Measurements from ENCODE around the gene EP400. TPM values are rescaled to one million over a fixed set of nuclear protein-coding genes. Genes with fewer than 3 reads are reported as not detected.

The EP400 gene
- total and polyA plus RNA-seq, 2 of the 8 experiments (the other 6 are each of a cell fraction or from before 2014, with no cell fraction given) = 13.1 to 69.7 TPM

DNA sequence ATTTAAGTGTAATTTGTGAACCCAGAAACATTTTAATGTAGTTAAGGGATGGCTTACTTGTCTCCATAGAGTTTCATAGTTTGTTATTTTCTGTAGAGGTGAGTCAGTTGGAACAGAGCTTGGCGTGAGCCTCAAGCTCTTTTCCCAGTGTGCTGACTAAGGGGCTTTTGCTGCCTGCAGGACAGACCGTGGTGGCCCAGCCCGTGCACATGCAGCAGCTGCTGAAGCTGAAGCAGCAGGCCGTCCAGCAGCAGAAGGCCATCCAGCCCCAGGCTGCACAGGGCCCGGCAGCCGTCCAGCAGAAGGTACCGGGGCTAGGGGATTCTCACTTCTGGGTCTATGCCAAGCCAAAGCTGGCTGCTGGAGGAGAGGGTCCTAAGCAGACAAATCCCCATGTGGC is 117.4 kb downstream of the EP400 start:
- H4K5ac ChIP-seq (ENCODE audit: insufficient read length, low read depth, low read length) = no peak overlapping the region
- no peak overlapping the region for H2BK20ac ChIP-seq (ENCODE audit: low read length)
- H3K23ac ChIP-seq (ENCODE audit: insufficient read length) = no peak overlapping the region
- H3K14ac ChIP-seq (ENCODE audit: insufficient read length) = no peak overlapping the region
- 97% methylated on average over 7 of the region's 7 CpGs; no CpG with 5 or more reads in 1 of the 2 experiments for WGBS, 2 experiments (ENCODE audit: extremely low coverage in 1 of 2, insufficient coverage in 1 of 2, insufficient read length in 1 of 2, insufficient replicate concordance in 2 of 2, low coverage in 1 of 2, low lambda C conversion rate in 2 of 2, missing lambda C conversion rate in 1 of 2)
- no peak overlapping the region for H3K9ac ChIP-seq (replicated peaks in 1 of 4; ENCODE audit: extremely low read depth in 1 of 4, low read depth in 3 of 4, low read length in 3 of 4)
- H3K4ac ChIP-seq (replicated peaks; ENCODE audit: insufficient read length, low read depth, low read length) = no peak overlapping the region
- H3K27ac ChIP-seq (ENCODE audit: low read depth, low read length) = no peak overlapping the region
- H3K9me3 ChIP-seq (ENCODE audit: insufficient read depth in 2 of 2, low read depth in 1 of 2, low read length in 1 of 2) = no peaks in the 10 kb centered on the region
- no peak overlapping the region for H4K8ac ChIP-seq (ENCODE audit: extremely low read depth, insufficient read depth, low read length)
- ChIA-PET POLR2A (ENCODE audit: partially characterized antibody) (interaction anchor here (1.6 kb wide), 1 partner anchor 14 kb away, joined by 3 read pairs; no protein-coding TSS in a partner anchor), CTCF (ENCODE audit: partially characterized antibody) (no interaction called here)
- no peak overlapping the region for H4K91ac ChIP-seq (replicated peaks; ENCODE audit: insufficient read length, low read length)
- no peak overlapping the region for H2AK5ac ChIP-seq (ENCODE audit: low read depth, low read length)
- no peak for DNase-seq (ENCODE audit: low read depth in 1 of 2, low spot score in 2 of 2)
- H2BK120ac ChIP-seq (replicated peaks; ENCODE audit: low read depth, low read length) = no peak overlapping the region
- no peak overlapping the region for H2BK15ac ChIP-seq (ENCODE audit: low read length)
- FAIRE-seq = no peak
- no peaks in the 10 kb centered on the region for H3K23me2 ChIP-seq (ENCODE audit: low read depth, low read length)
- no peak overlapping the region for H2BK5ac ChIP-seq (ENCODE audit: low read depth, low read length)
- no peaks in the 10 kb centered on the region; the same call in 1 of the 2 replicates for H3K79me1 ChIP-seq (ENCODE audit: low read depth, low read length)
- H3K36me3 ChIP-seq (ENCODE audit: control insufficient read depth in 2 of 4, insufficient read depth in 4 of 4, low read length in 3 of 4) = peaks cover 14 to 55% (median 46%) of the 10 kb centered on the region in 4 experiments; a peak in 7 of 8 replicates
- H2BK12ac ChIP-seq (ENCODE audit: low read depth, low read length) = no peak overlapping the region
- no peak overlapping the region for H3K18ac ChIP-seq (ENCODE audit: extremely low read depth, low read length)
- H3K4me1 ChIP-seq (replicated peaks in 1 of 4; ENCODE audit: control insufficient read depth in 3 of 4, insufficient read depth in 4 of 4, low read length in 3 of 4) = no peaks in the 10 kb centered on the region
- no peaks in the 10 kb centered on the region for H3K27me3 ChIP-seq (replicated peaks in 1 of 4; ENCODE audit: control insufficient read depth in 3 of 4, extremely low read depth in 1 of 4, insufficient read depth in 3 of 4, low read length in 3 of 4)
- no peak overlapping the region for H3K56ac ChIP-seq (replicated peaks; ENCODE audit: insufficient read length, low read depth, low read length)
- H3K4me2 ChIP-seq (ENCODE audit: insufficient read depth in 1 of 2, low read depth in 2 of 2, low read length in 2 of 2) = no peak overlapping the region
- H2AFZ ChIP-seq (ENCODE audit: low read length) = no peak overlapping the region
- peaks cover 0 to 11% of the 10 kb centered on the region in 2 experiments for H4K20me1 ChIP-seq (replicated peaks in 1 of 2; ENCODE audit: control insufficient read depth in 1 of 2, insufficient read depth in 2 of 2, low read length in 2 of 2)
- no peak overlapping the region for H3K4me3 ChIP-seq (ENCODE audit: extremely low read depth in 1 of 4, insufficient read depth in 2 of 4, low read depth in 3 of 4, low read length in 4 of 4)
- no peaks in the 10 kb centered on the region for H3K79me2 ChIP-seq (ENCODE audit: control insufficient read depth in 1 of 2, insufficient read depth in 2 of 2, low read length in 2 of 2)
- no peak for TF ChIP-seq TBP (IDR thresholded peaks at IDR 0.05; ENCODE audit: low read depth, low read length)
- no peak for TF ChIP-seq POLR2AphosphoS5 (IDR thresholded peaks at IDR 0.05; ENCODE audit: low read depth, low read length)
- TF ChIP-seq SIN3A (conservative IDR thresholded peaks at IDR 0.05 in 1 of 2, IDR thresholded peaks at IDR 0.05 in 1 of 2; ENCODE audit: low read depth in 1 of 2, low read length in 2 of 2) = no peak
- TF ChIP-seq CHD1 (IDR thresholded peaks at IDR 0.05; ENCODE audit: low read depth, low read length) = no peak
- TF ChIP-seq JUN (IDR thresholded peaks at IDR 0.05; ENCODE audit: low read depth, low read length) = no peak
- TF ChIP-seq USF2 (IDR thresholded peaks at IDR 0.05; ENCODE audit: low read length) = no peak
- TF ChIP-seq EP300 (IDR thresholded peaks at IDR 0.05; ENCODE audit: borderline replicate concordance in 1 of 2, low read depth in 2 of 2, low read length in 2 of 2) = no peak
- no peak for TF ChIP-seq POU5F1 (IDR thresholded peaks at IDR 0.05; ENCODE audit: low read depth, low read length)
- TF ChIP-seq CREB1 (IDR thresholded peaks at IDR 0.05) = no peak
- no peak for TF ChIP-seq CTCF (IDR thresholded peaks at IDR 0.05; ENCODE audit: control extremely low read depth in 1 of 3, insufficient read depth in 1 of 3, low read depth in 1 of 3, low read length in 3 of 3)
- no peak for TF ChIP-seq SRF (IDR thresholded peaks at IDR 0.05; ENCODE audit: low read depth, low read length)

Data from H1 (cell line).